ENCODE results near the gene SIGLEC10. TPM values are rescaled to one million over a fixed set of nuclear protein-coding genes. Genes with fewer than 3 reads are reported as not detected.

The SIGLEC10 gene
- total and polyA plus RNA-seq, 9 of the 15 experiments (the other 6 are each of a cell fraction or from before 2014, with no cell fraction given), result 0.10 to 1.8 (median 0.82) TPM

DNA sequence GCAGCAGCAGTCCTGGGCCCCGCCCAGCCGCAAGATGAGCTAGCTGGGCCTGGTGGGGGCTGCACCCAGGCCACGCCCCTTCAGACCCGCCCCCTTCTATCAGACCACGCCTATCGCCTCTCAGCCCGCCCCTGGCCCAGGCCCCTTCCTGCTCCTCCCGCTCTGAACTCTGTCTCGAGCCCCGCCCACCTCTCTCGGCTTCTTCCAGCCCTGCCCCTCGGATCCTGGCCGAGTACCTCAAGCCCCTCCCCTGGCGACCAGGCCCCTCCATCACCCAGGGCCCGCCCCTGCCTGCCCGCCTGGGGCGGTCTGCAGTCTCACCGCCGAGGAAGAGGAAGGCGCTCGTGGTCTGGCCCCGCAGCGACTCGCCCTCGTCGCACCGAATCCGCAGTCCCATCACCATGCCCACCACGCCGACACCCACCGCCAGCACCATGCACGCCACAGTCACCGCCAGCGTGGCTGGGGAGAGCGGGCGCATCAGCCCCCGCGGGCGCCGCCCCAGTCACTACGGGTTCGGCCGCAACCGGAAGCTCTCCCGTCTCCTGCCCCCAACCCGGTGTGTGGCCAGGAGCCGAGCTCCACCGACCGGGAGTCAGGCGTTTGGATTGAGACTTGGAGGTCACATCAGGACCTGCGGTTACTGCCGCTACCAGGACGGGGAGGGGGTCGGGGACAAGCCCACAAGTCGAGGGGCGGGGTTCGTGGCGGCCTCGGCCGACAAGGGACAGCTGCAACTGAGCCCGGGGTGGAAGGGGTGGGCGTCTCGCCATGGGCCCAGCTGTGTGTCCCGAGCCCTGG, 49.7 kb downstream of the SIGLEC10 start (continued):
- TF ChIP-seq SOX6 (IDR thresholded peaks at IDR 0.05), result peak; percentile 11; the same call in 1 of the 2 replicates
- TF ChIP-seq TBL1XR1 (IDR thresholded peaks at IDR 0.05; ENCODE audit: low read length in 2 of 2), result no peak
- TF ChIP-seq ZNF143 (CRISPR knock-in tag; IDR thresholded peaks at IDR 0.05), result no peak
- no peak for TF ChIP-seq FOXA1 (IDR thresholded peaks at IDR 0.05; ENCODE audit: borderline replicate concordance)
- no peak for TF ChIP-seq RFX5 (IDR thresholded peaks at IDR 0.05; ENCODE audit: low read depth, low read length)
- TF ChIP-seq PURB (CRISPR knock-in tag; IDR thresholded peaks at IDR 0.05; ENCODE audit: low read depth), result no peak
- TF ChIP-seq BRF1 (IDR thresholded peaks at IDR 0.05; ENCODE audit: borderline replicate concordance, extremely low read depth, insufficient read length), result no peak
- no peak; a peak in 1 of 4 replicates for TF ChIP-seq ETV6 (IDR thresholded peaks at IDR 0.05; ENCODE audit: borderline replicate concordance in 1 of 2, low read depth in 2 of 2, low read length in 1 of 2)
- no peak for TF ChIP-seq ETV6 (CRISPR knock-in tag; IDR thresholded peaks at IDR 0.05; ENCODE audit: borderline replicate concordance)
- peak; percentile 88 for TF ChIP-seq GABPB1 (CRISPR knock-in tag; IDR thresholded peaks at IDR 0.05)
- TF ChIP-seq, protein P1, sequence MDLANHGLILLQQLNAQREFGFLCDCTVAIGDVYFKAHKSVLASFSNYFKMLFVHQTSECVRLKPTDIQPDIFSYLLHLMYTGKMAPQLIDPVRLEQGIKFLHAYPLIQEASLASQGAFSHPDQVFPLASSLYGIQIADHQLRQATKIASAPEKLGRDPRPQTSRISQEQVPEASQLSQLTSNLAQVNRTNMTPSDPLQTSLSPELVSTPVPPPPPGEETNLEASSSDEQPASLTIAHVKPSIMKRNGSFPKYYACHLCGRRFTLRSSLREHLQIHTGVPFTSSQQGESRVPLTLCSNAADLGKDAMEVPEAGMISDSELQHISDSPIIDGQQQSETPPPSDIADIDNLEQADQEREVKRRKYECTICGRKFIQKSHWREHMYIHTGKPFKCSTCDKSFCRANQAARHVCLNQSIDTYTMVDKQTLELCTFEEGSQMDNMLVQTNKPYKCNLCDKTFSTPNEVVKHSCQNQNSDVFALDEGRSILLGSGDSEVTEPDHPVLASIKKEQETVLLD (IDR thresholded peaks at IDR 0.05), result peak; percentile 33; the same call in 1 of the 2 replicates
- no peak for TF ChIP-seq ZNF764 (CRISPR knock-in tag; IDR thresholded peaks at IDR 0.05; ENCODE audit: low read depth)
- TF ChIP-seq ZNF347 (CRISPR knock-in tag; IDR thresholded peaks at IDR 0.05; ENCODE audit: low read depth), result no peak
- TF ChIP-seq, protein P2, sequence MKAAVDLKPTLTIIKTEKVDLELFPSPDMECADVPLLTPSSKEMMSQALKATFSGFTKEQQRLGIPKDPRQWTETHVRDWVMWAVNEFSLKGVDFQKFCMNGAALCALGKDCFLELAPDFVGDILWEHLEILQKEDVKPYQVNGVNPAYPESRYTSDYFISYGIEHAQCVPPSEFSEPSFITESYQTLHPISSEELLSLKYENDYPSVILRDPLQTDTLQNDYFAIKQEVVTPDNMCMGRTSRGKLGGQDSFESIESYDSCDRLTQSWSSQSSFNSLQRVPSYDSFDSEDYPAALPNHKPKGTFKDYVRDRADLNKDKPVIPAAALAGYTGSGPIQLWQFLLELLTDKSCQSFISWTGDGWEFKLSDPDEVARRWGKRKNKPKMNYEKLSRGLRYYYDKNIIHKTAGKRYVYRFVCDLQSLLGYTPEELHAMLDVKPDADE (conservative IDR thresholded peaks at IDR 0.05; ENCODE audit: control insufficient read depth, low read depth, low read length), result no peak
- no peak for TF ChIP-seq ZNF175 (CRISPR knock-in tag; IDR thresholded peaks at IDR 0.05; ENCODE audit: low read depth)
- no peak for TF ChIP-seq ZNF274 (IDR thresholded peaks at IDR 0.05; ENCODE audit: borderline replicate concordance, low read depth, low read length)
- TF ChIP-seq, protein P3, sequence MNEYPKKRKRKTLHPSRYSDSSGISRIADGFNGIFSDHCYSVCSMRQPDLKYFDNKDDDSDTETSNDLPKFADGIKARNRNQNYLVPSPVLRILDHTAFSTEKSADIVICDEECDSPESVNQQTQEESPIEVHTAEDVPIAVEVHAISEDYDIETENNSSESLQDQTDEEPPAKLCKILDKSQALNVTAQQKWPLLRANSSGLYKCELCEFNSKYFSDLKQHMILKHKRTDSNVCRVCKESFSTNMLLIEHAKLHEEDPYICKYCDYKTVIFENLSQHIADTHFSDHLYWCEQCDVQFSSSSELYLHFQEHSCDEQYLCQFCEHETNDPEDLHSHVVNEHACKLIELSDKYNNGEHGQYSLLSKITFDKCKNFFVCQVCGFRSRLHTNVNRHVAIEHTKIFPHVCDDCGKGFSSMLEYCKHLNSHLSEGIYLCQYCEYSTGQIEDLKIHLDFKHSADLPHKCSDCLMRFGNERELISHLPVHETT (CRISPR knock-in tag; conservative IDR thresholded peaks at IDR 0.05 in 1 of 2, IDR thresholded peaks at IDR 0.05 in 1 of 2), result peak in 1 of 2 experiments; percentile 73; a peak in 2 of 4 replicates
- peak; percentile 81 for TF ChIP-seq MYC (IDR thresholded peaks at IDR 0.05; ENCODE audit: low read depth, low read length)
- TF ChIP-seq MYC (CRISPR knock-in tag; IDR thresholded peaks at IDR 0.05; ENCODE audit: borderline replicate concordance, low read depth), result peak; percentile 52; the same call in 1 of the 2 replicates
- peak in 1 of 2 experiments; percentile 60; a peak in 1 of 4 replicates for TF ChIP-seq SRF (CRISPR knock-in tag; IDR thresholded peaks at IDR 0.05)
- TF ChIP-seq E2F3 (CRISPR knock-in tag; IDR thresholded peaks at IDR 0.05), result no peak

Data from K562 (cell line).